Endometrial microvascular endothelial cells (primary cell): ENCODE results near the gene MYO7B. TPM values are rescaled to one million over a fixed set of nuclear protein-coding genes. Genes with fewer than 3 reads are reported as not detected.

Source experiments
- in situ Hi-C: cut with HindIII; loops from 2 replicates; pipeline ENCODE4 v1.10.0; 2017; ENCODE audit warnings: low sequenced_read_pairs, low pct_unique_long_range_greater_than_20kb; ENCODE audit errors: inconsistent ontology term
- total RNA-seq: library from RNA; depleted of rRNA; stranded (reverse); fragments of >200 nt; gene quantifications from one replicate; pipeline ENCODE4 v1.2.3, GENCODE V29; 2015; ENCODE audit errors: inconsistent ontology term

MYO7B gene
- total RNA-seq, 1 donor from 2014 or later: 0.19 TPM

- in situ Hi-C loops: no loop called here
Measured at GRCh38 chr2:127581516-127582490, 46.3 kb downstream of the MYO7B start.

- in situ Hi-C loops: no loop called here
Measured at GRCh38 chr2:127582863-127583861, 47.7 kb downstream of the MYO7B start.

GRCh38 chr2:127584047-127584446 lies 48.6 kb downstream of the MYO7B start:
- in situ Hi-C loops: no loop called here

- in situ Hi-C loops: no loop called here
Measured at GRCh38 chr2:127584516-127585033, 49.1 kb downstream of the MYO7B start.

- in situ Hi-C loops: no loop called here
Measured at GRCh38 chr2:127585270-127585807, 49.9 kb downstream of the MYO7B start.

GRCh38 chr2:127586136-127586535 lies 50.7 kb downstream of the MYO7B start:
- in situ Hi-C loops: no loop called here

- in situ Hi-C loops: no loop called here
Measured at GRCh38 chr2:127586746-127587295, 51.3 kb downstream of the MYO7B start.

GRCh38 chr2:127588241-127588640 lies 52.8 kb downstream of the MYO7B start:
- in situ Hi-C loops: no loop called here

GRCh38 chr2:127589358-127589757 lies 53.9 kb downstream of the MYO7B start:
- in situ Hi-C loops: no loop called here

GRCh38 chr2:127589841-127590240 lies 54.4 kb downstream of the MYO7B start:
- in situ Hi-C loops: no loop called here

- in situ Hi-C loops: no loop called here
Measured at GRCh38 chr2:127590386-127591190, 55.1 kb downstream of the MYO7B start.

- in situ Hi-C loops: no loop called here
Measured at GRCh38 chr2:127591221-127591923, 55.9 kb downstream of the MYO7B start.

- in situ Hi-C loops: no loop called here
Measured at GRCh38 chr2:127592761-127593227, 57.3 kb downstream of the MYO7B start.

GRCh38 chr2:127593228-127594115 lies 58.0 kb downstream of the MYO7B start:
- in situ Hi-C loops: no loop called here

- in situ Hi-C loops: no loop called here
Measured at GRCh38 chr2:127594116-127594591, 58.7 kb downstream of the MYO7B start.
